NOMO-1 treated with dmso at 0.1 percent for 144 hours (cell line): ENCODE results near the gene ZBTB21.
"Not testable (repeated sequence)": the region's sequence is repeated elsewhere in the genome, so short reads cannot be mapped to it uniquely, and the experiment has no call there.

ENCODE experiments used
- DNase-seq: peaks from one replicate; lab custom pipeline; 2025; ENCODE audit not compliant: unreplicated experiment; lab: John Stamatoyannopoulos, UW

The ZBTB21 gene

GRCh38 chr21:41995577-41995976 lies 14.6 kb downstream of the ZBTB21 start:
- DNase-seq: no peak

- DNase-seq: not testable (repeated sequence)
Observed at GRCh38 chr21:41994613-41995012, 15.5 kb downstream of the ZBTB21 start.

- DNase-seq: no peak
Observed at GRCh38 chr21:41993744-41994143, 16.4 kb downstream of the ZBTB21 start.

- no peak for DNase-seq
Observed at GRCh38 chr21:41992576-41992975, 17.6 kb downstream of the ZBTB21 start.

- DNase-seq: no peak
Observed at GRCh38 chr21:41991659-41992058, 18.5 kb downstream of the ZBTB21 start.

GRCh38 chr21:41989698-41990097 lies 20.5 kb downstream of the ZBTB21 start:
- no peak for DNase-seq

GRCh38 chr21:41987310-41987709 lies 22.9 kb downstream of the ZBTB21 start:
- no peak for DNase-seq

GRCh38 chr21:41985662-41986416 lies 24.3 kb downstream of the ZBTB21 start:
- DNase-seq: no peak

GRCh38 chr21:41983229-41983628 lies 26.9 kb downstream of the ZBTB21 start:
- no peak for DNase-seq

GRCh38 chr21:41980561-41980960 lies 29.6 kb downstream of the ZBTB21 start:
- no peak for DNase-seq

GRCh38 chr21:41979751-41980369 lies 30.3 kb downstream of the ZBTB21 start:
- no peak for DNase-seq

GRCh38 chr21:41979335-41979734 lies 30.8 kb downstream of the ZBTB21 start:
- no peak for DNase-seq

- DNase-seq: no peak
Observed at GRCh38 chr21:41977034-41977950, 32.9 kb downstream of the ZBTB21 start.

GRCh38 chr21:41976611-41977010 lies 33.5 kb downstream of the ZBTB21 start:
- no peak for DNase-seq

- no peak for DNase-seq
Observed at GRCh38 chr21:41975391-41976272, 34.5 kb downstream of the ZBTB21 start.

- no peak for DNase-seq
Observed at GRCh38 chr21:41974752-41975053, 35.5 kb downstream of the ZBTB21 start.

- peak; percentile 34 for DNase-seq
Observed at GRCh38 chr21:41973861-41974751, 36.1 kb downstream of the ZBTB21 start.

GRCh38 chr21:41973427-41973831 lies 36.7 kb downstream of the ZBTB21 start:
- DNase-seq: no peak

- DNase-seq: no peak
Observed at GRCh38 chr21:41972511-41973205, 37.5 kb downstream of the ZBTB21 start.
